Measurements from ENCODE around the gene C11orf98. TPM values are rescaled to one million over a fixed set of nuclear protein-coding genes. Genes with fewer than 3 reads are reported as not detected.

Gene C11orf98
- total RNA-seq, 1 donor from 2014 or later, result 73.6 TPM

DNA sequence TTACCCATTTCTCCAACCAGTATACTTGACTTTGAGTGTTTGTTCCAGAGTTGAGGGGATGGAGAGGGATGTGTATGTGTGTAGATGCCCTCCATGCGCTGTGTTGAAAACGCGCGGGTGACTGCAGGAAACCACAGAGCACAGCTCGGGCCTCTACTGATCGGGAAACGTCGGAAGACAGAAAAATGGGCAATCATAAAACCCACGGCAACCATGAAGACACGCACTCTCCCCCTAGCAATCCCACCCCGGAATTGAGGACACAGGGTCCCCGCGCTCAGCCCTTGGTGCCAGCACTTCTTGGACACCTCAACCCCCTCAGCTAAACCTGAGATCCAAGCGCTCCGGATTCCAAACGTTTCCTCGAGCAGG lies 6.2 kb upstream of the C11orf98 start:
- Mint-ChIP-seq H3K4me1 (ENCODE audit: low read depth, unreplicated experiment) (peaks cover 13% of the 10 kb centered on the region), H3K27ac (ENCODE audit: unreplicated experiment) (peak overlapping the region; percentile 99), H3K27me3 (ENCODE audit: unreplicated experiment) (peaks cover 6% of the 10 kb centered on the region), H3K9me3 (ENCODE audit: unreplicated experiment) (peaks cover 4% of the 10 kb centered on the region), H3K36me3 (ENCODE audit: unreplicated experiment) (no peaks in the 10 kb centered on the region), H3K4me3 (ENCODE audit: unreplicated experiment) (peak overlapping the region; percentile 97)
- DNase-seq, result no peak
- TF ChIP-seq, protein P1, sequence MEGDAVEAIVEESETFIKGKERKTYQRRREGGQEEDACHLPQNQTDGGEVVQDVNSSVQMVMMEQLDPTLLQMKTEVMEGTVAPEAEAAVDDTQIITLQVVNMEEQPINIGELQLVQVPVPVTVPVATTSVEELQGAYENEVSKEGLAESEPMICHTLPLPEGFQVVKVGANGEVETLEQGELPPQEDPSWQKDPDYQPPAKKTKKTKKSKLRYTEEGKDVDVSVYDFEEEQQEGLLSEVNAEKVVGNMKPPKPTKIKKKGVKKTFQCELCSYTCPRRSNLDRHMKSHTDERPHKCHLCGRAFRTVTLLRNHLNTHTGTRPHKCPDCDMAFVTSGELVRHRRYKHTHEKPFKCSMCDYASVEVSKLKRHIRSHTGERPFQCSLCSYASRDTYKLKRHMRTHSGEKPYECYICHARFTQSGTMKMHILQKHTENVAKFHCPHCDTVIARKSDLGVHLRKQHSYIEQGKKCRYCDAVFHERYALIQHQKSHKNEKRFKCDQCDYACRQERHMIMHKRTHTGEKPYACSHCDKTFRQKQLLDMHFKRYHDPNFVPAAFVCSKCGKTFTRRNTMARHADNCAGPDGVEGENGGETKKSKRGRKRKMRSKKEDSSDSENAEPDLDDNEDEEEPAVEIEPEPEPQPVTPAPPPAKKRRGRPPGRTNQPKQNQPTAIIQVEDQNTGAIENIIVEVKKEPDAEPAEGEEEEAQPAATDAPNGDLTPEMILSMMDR (IDR thresholded peaks at IDR 0.05; ENCODE audit: partially characterized antibody, unreplicated experiment), result no peak

DNA sequence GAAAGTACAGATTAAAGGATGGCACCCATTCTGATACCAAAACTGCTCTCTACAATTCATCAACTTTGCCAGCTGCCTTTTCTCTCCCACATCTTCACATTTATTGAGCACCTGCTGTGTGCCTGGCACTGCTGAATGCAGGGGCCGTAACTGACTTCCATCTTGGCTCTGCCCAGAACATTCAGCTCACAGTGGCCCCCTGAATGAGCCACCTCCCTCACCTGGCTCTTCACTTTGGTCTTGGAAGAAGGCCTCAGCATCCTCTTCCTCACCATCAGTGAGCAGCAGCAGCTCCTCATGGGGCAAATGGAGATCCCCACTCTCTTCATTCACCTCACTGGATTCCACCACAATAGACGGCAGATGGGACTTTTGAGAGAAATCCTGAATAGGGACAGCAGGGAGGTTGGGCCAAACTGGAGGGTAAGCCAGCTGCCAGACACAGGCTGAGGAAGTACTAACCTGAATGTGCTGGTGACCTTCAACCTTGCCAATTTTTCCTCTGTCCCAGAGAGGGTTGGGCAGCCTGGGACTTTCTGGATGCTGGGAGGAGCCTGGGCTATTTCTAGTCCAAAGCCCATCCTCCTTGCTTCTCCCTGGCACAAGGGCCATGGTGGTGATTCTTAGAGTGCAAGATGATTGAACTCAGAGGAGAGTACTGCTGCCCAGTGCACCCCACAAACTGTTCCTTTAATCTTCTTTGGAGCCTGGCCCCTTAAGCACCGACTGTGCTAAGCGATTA lies 4.6 kb upstream of the C11orf98 start:
- peak overlapping the region; percentile 43 for H3K4me3 Mint-ChIP-seq (ENCODE audit: unreplicated experiment)
- peaks cover 10% of the 10 kb centered on the region for H3K9me3 Mint-ChIP-seq (ENCODE audit: unreplicated experiment)
- TF ChIP-seq, protein P1 (IDR thresholded peaks at IDR 0.05; ENCODE audit: partially characterized antibody, unreplicated experiment), result no peak
- peaks cover 13% of the 10 kb centered on the region for H3K4me1 Mint-ChIP-seq (ENCODE audit: low read depth, unreplicated experiment)
- peaks cover 9% of the 10 kb centered on the region for H3K27me3 Mint-ChIP-seq (ENCODE audit: unreplicated experiment)
- H3K27ac Mint-ChIP-seq (ENCODE audit: unreplicated experiment), result peak overlapping the region; percentile 81
- no peak for DNase-seq
- H3K36me3 Mint-ChIP-seq (ENCODE audit: unreplicated experiment), result no peaks in the 10 kb centered on the region

DNA sequence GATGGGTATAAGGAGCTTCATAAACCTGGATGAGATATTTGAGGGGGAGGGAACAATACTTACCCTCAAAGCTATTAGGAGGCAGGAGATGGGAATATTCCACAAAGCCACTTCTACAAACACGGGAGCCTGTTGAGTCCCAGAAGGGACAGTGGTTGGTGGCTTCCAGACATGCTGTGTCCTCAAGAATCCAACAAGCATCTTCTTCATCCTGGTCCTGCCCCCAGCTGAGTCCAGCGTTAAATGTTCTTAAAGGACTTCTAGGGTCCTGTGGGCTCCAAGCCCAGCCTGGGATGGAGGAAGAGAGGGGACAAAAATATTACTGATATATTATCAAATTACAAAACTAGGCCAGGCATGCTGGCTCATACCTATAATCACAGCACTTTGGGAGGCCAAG lies 2.5 kb upstream of the C11orf98 start:
- TF ChIP-seq, protein P1 (IDR thresholded peaks at IDR 0.05; ENCODE audit: partially characterized antibody, unreplicated experiment), result no peak
- peak overlapping the region; percentile 96 for H3K4me3 Mint-ChIP-seq (ENCODE audit: unreplicated experiment)
- peaks cover 13% of the 10 kb centered on the region for H3K9me3 Mint-ChIP-seq (ENCODE audit: unreplicated experiment)
- peaks cover 9% of the 10 kb centered on the region for H3K27me3 Mint-ChIP-seq (ENCODE audit: unreplicated experiment)
- no peak for DNase-seq
- no peaks in the 10 kb centered on the region for H3K36me3 Mint-ChIP-seq (ENCODE audit: unreplicated experiment)
- peaks cover 13% of the 10 kb centered on the region for H3K4me1 Mint-ChIP-seq (ENCODE audit: low read depth, unreplicated experiment)
- H3K27ac Mint-ChIP-seq (ENCODE audit: unreplicated experiment), result no peak overlapping the region

DNA sequence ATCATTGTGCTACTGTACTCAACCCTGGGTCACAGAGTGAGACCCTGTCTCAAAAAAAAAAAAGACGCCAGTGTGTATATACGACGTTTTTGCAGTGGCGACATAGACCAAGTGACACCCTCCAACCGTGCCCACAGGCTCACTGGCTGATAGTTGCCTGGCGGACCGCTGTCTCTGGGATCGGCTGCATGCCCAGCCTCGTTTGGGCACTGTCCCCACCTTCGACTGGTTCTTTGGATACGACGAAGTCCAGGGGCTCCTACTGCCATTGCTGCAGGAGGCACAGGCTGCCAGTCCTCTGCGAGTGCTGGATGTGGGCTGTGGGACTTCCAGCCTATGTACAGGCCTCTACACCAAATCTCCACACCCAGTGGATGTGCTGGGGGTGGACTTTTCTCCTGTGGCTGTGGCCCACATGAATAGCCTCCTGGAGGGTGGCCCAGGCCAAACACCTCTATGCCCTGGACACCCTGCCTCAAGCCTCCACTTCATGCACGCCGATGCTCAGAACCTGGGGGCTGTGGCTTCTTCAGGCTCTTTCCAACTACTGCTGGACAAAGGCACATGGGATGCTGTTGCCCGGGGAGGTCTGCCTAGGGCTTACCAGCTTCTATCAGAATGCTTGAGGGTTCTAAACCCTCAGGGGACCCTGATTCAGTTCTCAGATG lies 1.4 kb upstream of the C11orf98 start:
- DNase-seq, result no peak
- H3K4me3 Mint-ChIP-seq (ENCODE audit: unreplicated experiment), result peak overlapping the region; percentile 96
- H3K36me3 Mint-ChIP-seq (ENCODE audit: unreplicated experiment), result no peaks in the 10 kb centered on the region
- H3K27me3 Mint-ChIP-seq (ENCODE audit: unreplicated experiment), result peaks cover 7% of the 10 kb centered on the region
- peak overlapping the region; percentile 59 for H3K27ac Mint-ChIP-seq (ENCODE audit: unreplicated experiment)
- TF ChIP-seq, protein P1 (IDR thresholded peaks at IDR 0.05; ENCODE audit: partially characterized antibody, unreplicated experiment), result no peak
- H3K4me1 Mint-ChIP-seq (ENCODE audit: low read depth, unreplicated experiment), result peaks cover 13% of the 10 kb centered on the region
- H3K9me3 Mint-ChIP-seq (ENCODE audit: unreplicated experiment), result peaks cover 13% of the 10 kb centered on the region
